Lower lobe of right lung (tissue), 2 donors: ENCODE measurements around the gene TFRC. TPM values are rescaled to one million over a fixed set of nuclear protein-coding genes. Genes with fewer than 3 reads are reported as not detected.
A peak's percentile ranks its signal among the peaks of the same experiment; 100 is the strongest.

Source experiments
- ATAC-seq, 2 donors: fragments of 200-7000 bp; cut with Tn5 transposase; one replicate each; pipeline ENCODE4 v1.9.1; 2020 to 2022; ENCODE audit warnings: mild to moderate bottlenecking in 2 of 2, moderate library complexity in 2 of 2
- DNase-seq: peaks from one replicate; pipeline ENCODE4 v3.0.0-alpha.2; 2020
- H3K27ac ChIP-seq: fragments of 200-600 bp; one replicate; pipeline ENCODE4 v1.8.0; 2022
- H3K27me3 ChIP-seq: fragments of 200-600 bp; one replicate; pipeline ENCODE4 v1.8.0; 2022; ENCODE audit warnings: low read depth
- H3K36me3 ChIP-seq: fragments of 200-600 bp; one replicate; pipeline ENCODE4 v1.8.0; 2022; ENCODE audit warnings: mild to moderate bottlenecking
- H3K4me1 ChIP-seq: fragments of 200-600 bp; one replicate; pipeline ENCODE4 v1.8.0; 2022
- H3K4me3 ChIP-seq: fragments of 200-600 bp; one replicate; pipeline ENCODE4 v1.8.0; 2022; ENCODE audit warnings: mild to moderate bottlenecking
- H3K9me3 ChIP-seq: fragments of 200-600 bp; one replicate; pipeline ENCODE4 v1.8.0; 2022
- CTCF ChIP-seq: fragments of 200-600 bp; IDR thresholded peaks from one replicate; pipeline ENCODE4 v1.8.0; 2022; ENCODE audit warnings: antibody characterized with exemption, mild to moderate bottlenecking
- intact Hi-C: fragments of 100-400 bp; cut with DNase I; formaldehyde crosslinking; loops from one replicate; pipeline ENCODE4 v1.11.0; 2022
- total RNA-seq: library from RNA; stranded (reverse); fragmentation: NEBNext Ultra II Directional; extraction: Animal tissue kit (Norgen Biotek cat#: 25700); gene quantifications from one replicate; pipeline ENCODE4 v1.2.1, GENCODE V29; 2021
- donor health status: DM: no; HTN: yes; CAD: no; lungs with severe emphysema.

TFRC gene
- total RNA-seq, 1 donor from 2014 or later: 478 TPM

- no peak for TF ChIP-seq CTCF
- H3K27me3 ChIP-seq: no peaks in the 10 kb centered on the region
- H3K4me1 ChIP-seq: no peaks in the 10 kb centered on the region
- ATAC-seq (peak; percentile 83 to 93), DNase-seq (peak; percentile 89)
- no peak overlapping the region for H3K4me3 ChIP-seq
- intact Hi-C loops: no loop called here
- H3K27ac ChIP-seq: peak overlapping the region; percentile 21
- no peaks in the 10 kb centered on the region for H3K9me3 ChIP-seq
- H3K36me3 ChIP-seq: peaks cover 100% of the 10 kb centered on the region
Observed at GRCh38 chr3:196055683-196056270, 26.1 kb downstream of the TFRC start.

- H3K4me3 ChIP-seq: no peak overlapping the region
- H3K27me3 ChIP-seq: no peaks in the 10 kb centered on the region
- DNase-seq (no peak), ATAC-seq (no peak)
- no peak for TF ChIP-seq CTCF
- intact Hi-C loops: no loop called here
- no peaks in the 10 kb centered on the region for H3K9me3 ChIP-seq
- H3K36me3 ChIP-seq: peaks cover 100% of the 10 kb centered on the region
- H3K27ac ChIP-seq: no peak overlapping the region
- no peaks in the 10 kb centered on the region for H3K4me1 ChIP-seq
Observed at GRCh38 chr3:196055240-196055639, 26.6 kb downstream of the TFRC start.

- no peak for DNase-seq
- H3K36me3 ChIP-seq: peaks cover 100% of the 10 kb centered on the region
- H3K4me3 ChIP-seq: no peak overlapping the region
- no peaks in the 10 kb centered on the region for H3K4me1 ChIP-seq
- no peak for TF ChIP-seq CTCF
- H3K9me3 ChIP-seq: no peaks in the 10 kb centered on the region
- H3K27me3 ChIP-seq: no peaks in the 10 kb centered on the region
- ATAC-seq: no peak
- intact Hi-C loops: no loop called here
- no peak overlapping the region for H3K27ac ChIP-seq
Observed at GRCh38 chr3:196054661-196055060, 27.2 kb downstream of the TFRC start.

- no peak overlapping the region for H3K4me3 ChIP-seq
- intact Hi-C loops: no loop called here
- no peaks in the 10 kb centered on the region for H3K27me3 ChIP-seq
- no peak for ATAC-seq
- no peak overlapping the region for H3K27ac ChIP-seq
- H3K4me1 ChIP-seq: no peaks in the 10 kb centered on the region
- no peaks in the 10 kb centered on the region for H3K9me3 ChIP-seq
- no peak for DNase-seq
- peaks cover 100% of the 10 kb centered on the region for H3K36me3 ChIP-seq
- TF ChIP-seq CTCF: no peak
Observed at GRCh38 chr3:196053487-196053886, 28.4 kb downstream of the TFRC start.

- DNase-seq (no peak), ATAC-seq (no peak)
- intact Hi-C loops: no loop called here
- peaks cover 83% of the 10 kb centered on the region for H3K36me3 ChIP-seq
- H3K4me1 ChIP-seq: no peaks in the 10 kb centered on the region
- no peak overlapping the region for H3K4me3 ChIP-seq
- no peaks in the 10 kb centered on the region for H3K9me3 ChIP-seq
- H3K27ac ChIP-seq: no peak overlapping the region
- H3K27me3 ChIP-seq: no peaks in the 10 kb centered on the region
- no peak for TF ChIP-seq CTCF
Observed at GRCh38 chr3:196051282-196052076, 30.4 kb downstream of the TFRC start.
